Activated CD8-positive, alpha-beta memory T cell treated with anti-CD3 and anti-CD28 coated beads, Interleukin-2, amount 10 ng/mL, durations not matched to agents 7 days and 5 days (primary cell): ENCODE measurements around the gene FBXO27. TPM values are rescaled to one million over a fixed set of nuclear protein-coding genes. Genes with fewer than 3 reads are reported as not detected.

Experiments used
- ATAC-seq: fragments of 150-1000 bp; cut with Tn5 transposase; one replicate; pipeline ENCODE4 v1.10.0; 2021; ENCODE audit warnings: moderate library complexity
- CTCF ChIA-PET: fragments of 350-600 bp; sonication (Branson Sonifier 250); formaldehyde crosslinking; loops from one replicate; lab custom pipeline; 2021; ENCODE audit warnings: antibody characterized with exemption; lab: Charles Lee
- DNase-seq: peaks from one replicate; pipeline ENCODE4 v3.0.0-alpha.2; 2020
- H3K27ac Mint-ChIP-seq: one replicate; pipeline ENCODE4 v1.8.0; 2021; ENCODE audit warnings: mild to moderate bottlenecking, mixed read lengths
- H3K27me3 Mint-ChIP-seq: one replicate; pipeline ENCODE4 v1.8.0; 2021; ENCODE audit warnings: mixed read lengths
- H3K36me3 Mint-ChIP-seq: one replicate; pipeline ENCODE4 v1.8.0; 2021; ENCODE audit warnings: mild to moderate bottlenecking, mixed read lengths
- H3K4me1 Mint-ChIP-seq: one replicate; pipeline ENCODE4 v1.8.0; 2021; ENCODE audit warnings: mixed read lengths
- H3K4me3 Mint-ChIP-seq: one replicate; pipeline ENCODE4 v1.8.0; 2021; ENCODE audit warnings: mild to moderate bottlenecking, moderate library complexity, mixed read lengths
- H3K9me3 Mint-ChIP-seq: one replicate; pipeline ENCODE4 v1.8.0; 2022; ENCODE audit warnings: low read depth, mixed read lengths
- total RNA-seq, 2 experiments: library from RNA; stranded (reverse); gene quantifications; one replicate each; pipeline ENCODE4 v1.2.3, GENCODE V29; 2021

Gene FBXO27
- total RNA-seq, 2 experiments from 2014 or later, result 0.19 TPM; not detected in 1

DNA sequence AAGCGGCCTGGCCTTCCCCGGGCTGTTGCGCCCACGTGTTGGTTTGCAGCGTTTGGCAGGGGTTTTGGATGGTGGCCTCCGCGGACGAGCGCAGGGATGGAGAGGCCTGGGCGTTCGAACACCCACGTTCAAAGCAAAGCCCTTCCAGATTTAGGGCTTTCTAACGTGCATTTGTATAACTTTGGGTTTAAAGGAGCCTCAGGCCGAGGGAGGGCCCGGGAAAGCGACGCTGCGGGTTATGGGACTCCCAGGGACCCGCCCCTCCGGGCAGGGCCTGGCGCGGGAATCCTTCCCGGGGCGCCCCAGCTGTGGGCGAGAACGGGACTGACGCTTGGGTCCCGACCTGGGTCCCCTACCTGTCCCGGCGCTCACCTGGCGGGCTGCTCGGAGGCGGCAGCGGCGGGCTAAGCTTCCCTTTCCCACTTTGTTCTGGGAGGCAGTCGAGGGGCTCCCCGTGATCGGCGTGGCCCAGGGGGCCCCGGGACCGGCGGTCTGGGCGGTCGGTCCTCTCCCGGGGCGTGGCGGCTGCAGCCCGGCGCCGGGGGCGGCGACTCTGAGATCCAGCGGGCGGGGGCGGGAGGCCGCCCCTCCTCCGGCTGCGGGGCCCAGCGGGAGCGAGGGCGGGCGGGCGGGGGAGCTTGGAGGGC, 57.0 kb downstream of the FBXO27 start, which contains the start of gene FBXO17:
Gene FBXO17 (minus strand): TSS at position 529 of the 647 bp plus-strand sequence. CDS start 25,423 bp downstream, outside the sequence.
- CTCF ChIA-PET, result interaction anchor here (1.5 kb wide), 1 partner anchor 13 kb away, joined by 5 read pairs; no protein-coding TSS in a partner anchor
- DNase-seq (no peak), ATAC-seq (no peak)
- peaks cover 3% of the 10 kb centered on the region for H3K9me3 Mint-ChIP-seq
- peaks cover 24% of the 10 kb centered on the region for H3K4me1 Mint-ChIP-seq
- H3K27me3 Mint-ChIP-seq, result peaks cover 23% of the 10 kb centered on the region
- no peak within 1 kb of the TSS for H3K4me3 Mint-ChIP-seq
- H3K36me3 Mint-ChIP-seq, result peaks cover 4% of the 10 kb centered on the region
- no peak within 1 kb of the TSS for H3K27ac Mint-ChIP-seq

DNA sequence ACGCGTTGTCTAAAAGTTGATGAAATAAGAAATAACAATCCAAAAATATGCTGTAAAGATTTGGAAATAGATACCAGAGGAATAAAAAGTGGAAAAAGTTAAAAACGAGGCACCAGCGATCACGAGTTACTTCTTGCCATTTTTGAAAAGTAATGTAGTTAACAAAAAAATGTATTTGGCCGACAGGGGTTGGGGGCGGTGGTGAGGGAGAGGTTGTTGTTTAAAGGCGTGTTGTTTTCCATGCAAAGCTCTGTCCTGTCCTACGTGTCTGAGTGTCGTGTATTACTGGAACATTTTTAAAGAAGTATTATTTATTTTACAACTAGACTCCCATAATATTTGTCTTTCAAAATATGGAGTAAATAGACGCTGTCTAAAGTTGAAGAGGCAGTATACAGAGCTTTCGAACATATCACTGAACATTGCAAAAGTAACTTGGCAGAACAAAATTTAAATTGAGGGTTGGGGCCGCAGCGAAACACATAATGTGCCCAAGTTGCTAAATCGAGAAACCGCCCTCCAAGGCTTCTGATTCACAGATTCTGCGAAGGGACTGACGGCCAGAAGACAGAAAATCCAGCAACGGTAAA, 57.6 kb downstream of the FBXO27 start:
- H3K27ac Mint-ChIP-seq, result no peak overlapping the region
- peaks cover under 1% of the 10 kb centered on the region for H3K36me3 Mint-ChIP-seq
- H3K27me3 Mint-ChIP-seq, result peaks cover 26% of the 10 kb centered on the region
- peaks cover 24% of the 10 kb centered on the region for H3K4me1 Mint-ChIP-seq
- peaks cover under 1% of the 10 kb centered on the region for H3K9me3 Mint-ChIP-seq
- ATAC-seq (no peak), DNase-seq (no peak)
- CTCF ChIA-PET, result interaction anchor here (1.5 kb wide), 1 partner anchor 12 kb away, joined by 5 read pairs; no protein-coding TSS in a partner anchor
- no peak overlapping the region for H3K4me3 Mint-ChIP-seq

Other genes starting within 250 kb of the FBXO27 start
- not detected for gene LGALS7B, start 243.3 kb downstream of the FBXO27 start, total RNA-seq
- gene LGALS4, start 219.6 kb downstream of the FBXO27 start, total RNA-seq, result 1 to 10 TPM; 1.4 to 2.4 TPM
- 100 to 1,000 TPM; 207 to 214 TPM for gene ECH1, start 200.8 kb downstream of the FBXO27 start, total RNA-seq
- 100 to 1,000 TPM; 479 to 611 TPM for gene HNRNPL, start 182.6 kb downstream of the FBXO27 start, total RNA-seq
- 10 to 100 TPM; 80.1 to 81.0 TPM for gene RINL, start 154.3 kb downstream of the FBXO27 start, total RNA-seq
- 10 to 100 TPM; 47.1 to 47.8 TPM for gene SIRT2, start 132.9 kb downstream of the FBXO27 start, total RNA-seq
- gene NFKBIB, start 132.6 kb downstream of the FBXO27 start, total RNA-seq, result 10 to 100 TPM; 44.7 to 65.7 TPM
- gene CCER2, start 120.4 kb downstream of the FBXO27 start, total RNA-seq, result under 1 TPM; 0.49 to 0.85 TPM
- 10 to 100 TPM; 45.7 to 46.4 TPM for gene SARS2, start 101.8 kb downstream of the FBXO27 start, total RNA-seq
- gene MRPS12, start 101.6 kb downstream of the FBXO27 start, total RNA-seq, result 10 to 100 TPM; 62.0 to 73.7 TPM
- under 1 TPM in 1 of 2 experiments, not detected in 1; 0.12 TPM for gene FBXO17, start 56.8 kb downstream of the FBXO27 start, total RNA-seq
- gene ACP7, start 51.8 kb upstream of the FBXO27 start, total RNA-seq, result not detected
- 10 to 100 TPM; 14.6 to 18.4 TPM for gene PAK4, start 93.2 kb upstream of the FBXO27 start, total RNA-seq
- not detected for gene NCCRP1, start 164.4 kb upstream of the FBXO27 start, total RNA-seq
- gene SYCN, start 171.7 kb upstream of the FBXO27 start, total RNA-seq, result not detected
- under 1 TPM in 1 of 2 experiments, not detected in 1; 0.42 TPM for gene IFNL3, start 212.5 kb upstream of the FBXO27 start, total RNA-seq
- not detected for gene IFNL4, start 216.3 kb upstream of the FBXO27 start, total RNA-seq
- not detected for gene IFNL2, start 235.8 kb upstream of the FBXO27 start, total RNA-seq